ENCODE data around the gene CHMP4B.

GRCh38 chr20:33843050-33843449 is 31.9 kb downstream of the CHMP4B start:
- TF ChIP-seq CTCF (IDR thresholded peaks at IDR 0.05) (no peak), POLR2A (IDR thresholded peaks at IDR 0.05) (no peak)
